HG03442 (cell line): ENCODE measurements around the gene VDAC2.
"Not testable (repeated sequence)": the region's sequence is repeated elsewhere in the genome, so short reads cannot be mapped to it uniquely, and the experiment has no call there.

Source experiments
- ATAC-seq: cut with Tn5 transposase; IDR thresholded peaks from one replicate; pipeline ENCODE4 v1.9.1; 2021; ENCODE audit warnings: mild to moderate bottlenecking, moderate library complexity; ENCODE audit not compliant: unreplicated experiment

Gene VDAC2

GRCh38 chr10:75197906-75198305 lies 12.7 kb upstream of the VDAC2 start:
- ATAC-seq = no peak

- ATAC-seq = not testable (repeated sequence)
These were observed 10.6 kb upstream of the VDAC2 start for GRCh38 chr10:75199949-75200348.

GRCh38 chr10:75201793-75202307 lies 8.7 kb upstream of the VDAC2 start:
- ATAC-seq = no peak

GRCh38 chr10:75202321-75203045 lies 8.1 kb upstream of the VDAC2 start:
- no peak for ATAC-seq

- ATAC-seq = not testable (repeated sequence)
These were observed 7.5 kb upstream of the VDAC2 start for GRCh38 chr10:75203046-75203620.

GRCh38 chr10:75203724-75204123 lies 6.9 kb upstream of the VDAC2 start:
- ATAC-seq = no peak

- no peak for ATAC-seq
These were observed 4.7 kb upstream of the VDAC2 start for GRCh38 chr10:75205908-75206307.

GRCh38 chr10:75206638-75207037 lies 4.0 kb upstream of the VDAC2 start:
- ATAC-seq = not testable (repeated sequence)

GRCh38 chr10:75207079-75207856 lies 3.3 kb upstream of the VDAC2 start:
- no peak for ATAC-seq

GRCh38 chr10:75207857-75208144 lies 2.8 kb upstream of the VDAC2 start:
- no peak for ATAC-seq

GRCh38 chr10:75208181-75208580 lies 2.4 kb upstream of the VDAC2 start:
- no peak for ATAC-seq

- no peak for ATAC-seq
These were observed 1.3 kb upstream of the VDAC2 start for GRCh38 chr10:75209086-75209920.

- ATAC-seq = peak; percentile 47
These were observed 695 bp upstream of the VDAC2 start for GRCh38 chr10:75209921-75210281.

GRCh38 chr10:75211007-75211691 lies 553 bp downstream of the VDAC2 start:
- ATAC-seq = no peak

GRCh38 chr10:75212343-75212742 lies 1.7 kb downstream of the VDAC2 start:
- no peak for ATAC-seq

GRCh38 chr10:75220274-75220673 lies 9.7 kb downstream of the VDAC2 start:
- no peak for ATAC-seq

- not testable (repeated sequence) for ATAC-seq
These were observed 10.9 kb downstream of the VDAC2 start for GRCh38 chr10:75221492-75221891.

GRCh38 chr10:75223507-75223906 lies 12.9 kb downstream of the VDAC2 start:
- ATAC-seq = no peak

GRCh38 chr10:75226095-75226494 lies 15.5 kb downstream of the VDAC2 start:
- no peak for ATAC-seq

- no peak for ATAC-seq
These were observed 16.1 kb downstream of the VDAC2 start for GRCh38 chr10:75226656-75227055.

- ATAC-seq = no peak
These were observed 17.7 kb downstream of the VDAC2 start for GRCh38 chr10:75228278-75228677.
